ENCODE measurements around the gene MTHFD1L. TPM values are rescaled to one million over a fixed set of nuclear protein-coding genes. Genes with fewer than 3 reads are reported as not detected.

The MTHFD1L gene
- total and polyA plus RNA-seq, 9 of the 15 experiments (the other 6 are each of a cell fraction or from before 2014, with no cell fraction given) = 20.9 to 128 (median 61.0) TPM

DNA sequence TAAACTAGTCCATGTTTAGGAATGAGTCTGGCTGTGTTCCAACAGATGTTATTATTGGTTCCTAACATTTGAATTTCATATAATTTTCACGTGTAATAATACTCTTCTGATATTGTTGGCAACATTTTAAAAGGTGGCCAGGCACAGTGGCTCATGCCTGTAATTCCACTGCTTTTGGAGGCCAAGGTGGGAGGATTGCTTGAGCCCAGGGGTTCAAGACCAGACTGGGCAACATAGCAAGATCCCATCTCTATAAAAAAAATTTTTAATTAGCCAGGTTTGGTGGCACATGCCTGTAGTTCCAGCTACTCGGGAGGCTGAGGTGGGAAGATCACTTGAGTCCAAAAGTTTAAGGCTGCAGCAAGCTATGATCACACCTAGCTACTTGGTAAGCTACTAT lies 116.2 kb downstream of the MTHFD1L start (continued):
- TF ChIP-seq, protein P1, sequence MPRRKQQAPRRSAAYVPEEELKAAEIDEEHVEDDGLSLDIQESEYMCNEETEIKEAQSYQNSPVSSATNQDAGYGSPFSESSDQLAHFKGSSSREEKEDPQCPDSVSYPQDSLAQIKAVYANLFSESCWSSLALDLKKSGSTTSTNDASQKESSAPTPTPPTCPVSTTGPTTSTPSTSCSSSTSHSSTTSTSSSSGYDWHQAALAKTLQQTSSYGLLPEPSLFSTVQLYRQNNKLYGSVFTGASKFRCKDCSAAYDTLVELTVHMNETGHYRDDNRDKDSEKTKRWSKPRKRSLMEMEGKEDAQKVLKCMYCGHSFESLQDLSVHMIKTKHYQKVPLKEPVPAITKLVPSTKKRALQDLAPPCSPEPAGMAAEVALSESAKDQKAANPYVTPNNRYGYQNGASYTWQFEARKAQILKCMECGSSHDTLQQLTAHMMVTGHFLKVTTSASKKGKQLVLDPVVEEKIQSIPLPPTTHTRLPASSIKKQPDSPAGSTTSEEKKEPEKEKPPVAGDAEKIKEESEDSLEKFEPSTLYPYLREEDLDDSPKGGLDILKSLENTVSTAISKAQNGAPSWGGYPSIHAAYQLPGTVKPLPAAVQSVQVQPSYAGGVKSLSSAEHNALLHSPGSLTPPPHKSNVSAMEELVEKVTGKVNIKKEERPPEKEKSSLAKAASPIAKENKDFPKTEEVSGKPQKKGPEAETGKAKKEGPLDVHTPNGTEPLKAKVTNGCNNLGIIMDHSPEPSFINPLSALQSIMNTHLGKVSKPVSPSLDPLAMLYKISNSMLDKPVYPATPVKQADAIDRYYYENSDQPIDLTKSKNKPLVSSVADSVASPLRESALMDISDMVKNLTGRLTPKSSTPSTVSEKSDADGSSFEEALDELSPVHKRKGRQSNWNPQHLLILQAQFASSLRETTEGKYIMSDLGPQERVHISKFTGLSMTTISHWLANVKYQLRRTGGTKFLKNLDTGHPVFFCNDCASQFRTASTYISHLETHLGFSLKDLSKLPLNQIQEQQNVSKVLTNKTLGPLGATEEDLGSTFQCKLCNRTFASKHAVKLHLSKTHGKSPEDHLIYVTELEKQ (CRISPR knock-in tag; IDR thresholded peaks at IDR 0.05) = no peak
- TF ChIP-seq FOSL1 (tag; conservative IDR thresholded peaks at IDR 0.05) (no peak), RBM39 (optimal IDR thresholded peaks at IDR 0.05; ENCODE audit: low read depth, low read length) (no peak), ZNF766 (CRISPR knock-in tag; conservative IDR thresholded peaks at IDR 0.05) (no peak), JUNB (CRISPR knock-in tag; conservative IDR thresholded peaks at IDR 0.05) (no peak), LARP7 (IDR thresholded peaks at IDR 0.05) (no peak), MAFK (IDR thresholded peaks at IDR 0.05; ENCODE audit: low read length) (no peak), ZNF518B (CRISPR knock-in tag; IDR thresholded peaks at IDR 0.05) (no peak), ZNF121 (CRISPR knock-in tag; conservative IDR thresholded peaks at IDR 0.05) (peak; percentile 99), ZNF707 (CRISPR knock-in tag; conservative IDR thresholded peaks at IDR 0.05) (no peak)

Measured in K562 (cell line).